ENCODE measurements around the gene C12orf42.

- no peak for TF ChIP-seq POLR2AphosphoS5 (IDR thresholded peaks at IDR 0.05; ENCODE audit: low read depth, low read length)
- no peak for TF ChIP-seq POLR2A (IDR thresholded peaks at IDR 0.05; ENCODE audit: low read depth, low read length)
Measured at GRCh38 chr12:103318566-103318965, 177.2 kb downstream of the C12orf42 start.
